ENCODE measurements around the gene SLC1A1.

The SLC1A1 gene

GRCh38 chr9:4509590-4509984 lies 19.3 kb downstream of the SLC1A1 start:
- Histone ChIP-seq H2AFZ (ENCODE audit: low read length) (no peak overlapping the region), H4K20me1 (ENCODE audit: insufficient read depth, low read length) (no peaks in the 10 kb centered on the region), H3K27me3 (ENCODE audit: insufficient read depth, low read length) (no peaks in the 10 kb centered on the region), H3K9me2 (ENCODE audit: low read depth, low read length) (no peaks in the 10 kb centered on the region), H3K9ac (ENCODE audit: low read length) (no peak overlapping the region), H3K4me1 (ENCODE audit: insufficient read depth, low read length, severe bottlenecking) (no peaks in the 10 kb centered on the region), H3K27ac (ENCODE audit: low read depth, low read length, poor library complexity, severe bottlenecking) (no peak overlapping the region), H3F3A (ENCODE audit: insufficient read depth, low read length) (no peaks in the 10 kb centered on the region), H3K4me2 (ENCODE audit: low read length) (no peak overlapping the region), H3K36me3 (ENCODE audit: insufficient read depth, low read length) (no peaks in the 10 kb centered on the region), H3K4me3 (ENCODE audit: low read depth, low read length, poor library complexity, severe bottlenecking) (no peak overlapping the region), H3K79me2 (ENCODE audit: insufficient read depth, low read length) (no peaks in the 10 kb centered on the region), H3K9me3 (ENCODE audit: low read length) (no peaks in the 10 kb centered on the region)
- no peak for TF ChIP-seq EZH2 (IDR thresholded peaks at IDR 0.05; ENCODE audit: borderline replicate concordance, low read length)

GRCh38 chr9:4510546-4511322 lies 20.5 kb downstream of the SLC1A1 start:
- H3K9me3 ChIP-seq (ENCODE audit: low read length) = no peaks in the 10 kb centered on the region
- H3K9ac ChIP-seq (ENCODE audit: low read length) = no peak overlapping the region
- TF ChIP-seq EZH2 (IDR thresholded peaks at IDR 0.05; ENCODE audit: borderline replicate concordance, low read length) = no peak
- TF ChIP-seq, protein P1, sequence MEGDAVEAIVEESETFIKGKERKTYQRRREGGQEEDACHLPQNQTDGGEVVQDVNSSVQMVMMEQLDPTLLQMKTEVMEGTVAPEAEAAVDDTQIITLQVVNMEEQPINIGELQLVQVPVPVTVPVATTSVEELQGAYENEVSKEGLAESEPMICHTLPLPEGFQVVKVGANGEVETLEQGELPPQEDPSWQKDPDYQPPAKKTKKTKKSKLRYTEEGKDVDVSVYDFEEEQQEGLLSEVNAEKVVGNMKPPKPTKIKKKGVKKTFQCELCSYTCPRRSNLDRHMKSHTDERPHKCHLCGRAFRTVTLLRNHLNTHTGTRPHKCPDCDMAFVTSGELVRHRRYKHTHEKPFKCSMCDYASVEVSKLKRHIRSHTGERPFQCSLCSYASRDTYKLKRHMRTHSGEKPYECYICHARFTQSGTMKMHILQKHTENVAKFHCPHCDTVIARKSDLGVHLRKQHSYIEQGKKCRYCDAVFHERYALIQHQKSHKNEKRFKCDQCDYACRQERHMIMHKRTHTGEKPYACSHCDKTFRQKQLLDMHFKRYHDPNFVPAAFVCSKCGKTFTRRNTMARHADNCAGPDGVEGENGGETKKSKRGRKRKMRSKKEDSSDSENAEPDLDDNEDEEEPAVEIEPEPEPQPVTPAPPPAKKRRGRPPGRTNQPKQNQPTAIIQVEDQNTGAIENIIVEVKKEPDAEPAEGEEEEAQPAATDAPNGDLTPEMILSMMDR (IDR thresholded peaks at IDR 0.05; ENCODE audit: low read length) = no peak
- H3K79me2 ChIP-seq (ENCODE audit: insufficient read depth, low read length) = no peaks in the 10 kb centered on the region
- H3K4me2 ChIP-seq (ENCODE audit: low read length) = no peak overlapping the region
- H3K36me3 ChIP-seq (ENCODE audit: insufficient read depth, low read length) = no peaks in the 10 kb centered on the region
- H3K4me3 ChIP-seq (ENCODE audit: low read depth, low read length, poor library complexity, severe bottlenecking) = no peak overlapping the region
- no peak overlapping the region for H2AFZ ChIP-seq (ENCODE audit: low read length)
- H3K4me1 ChIP-seq (ENCODE audit: insufficient read depth, low read length, severe bottlenecking) = no peaks in the 10 kb centered on the region
- no peak overlapping the region for H3K27ac ChIP-seq (ENCODE audit: low read depth, low read length, poor library complexity, severe bottlenecking)
- H4K20me1 ChIP-seq (ENCODE audit: insufficient read depth, low read length) = no peaks in the 10 kb centered on the region
- H3K9me2 ChIP-seq (ENCODE audit: low read depth, low read length) = no peaks in the 10 kb centered on the region
- no peaks in the 10 kb centered on the region for H3K27me3 ChIP-seq (ENCODE audit: insufficient read depth, low read length)
- no peaks in the 10 kb centered on the region for H3F3A ChIP-seq (ENCODE audit: insufficient read depth, low read length)

DNA sequence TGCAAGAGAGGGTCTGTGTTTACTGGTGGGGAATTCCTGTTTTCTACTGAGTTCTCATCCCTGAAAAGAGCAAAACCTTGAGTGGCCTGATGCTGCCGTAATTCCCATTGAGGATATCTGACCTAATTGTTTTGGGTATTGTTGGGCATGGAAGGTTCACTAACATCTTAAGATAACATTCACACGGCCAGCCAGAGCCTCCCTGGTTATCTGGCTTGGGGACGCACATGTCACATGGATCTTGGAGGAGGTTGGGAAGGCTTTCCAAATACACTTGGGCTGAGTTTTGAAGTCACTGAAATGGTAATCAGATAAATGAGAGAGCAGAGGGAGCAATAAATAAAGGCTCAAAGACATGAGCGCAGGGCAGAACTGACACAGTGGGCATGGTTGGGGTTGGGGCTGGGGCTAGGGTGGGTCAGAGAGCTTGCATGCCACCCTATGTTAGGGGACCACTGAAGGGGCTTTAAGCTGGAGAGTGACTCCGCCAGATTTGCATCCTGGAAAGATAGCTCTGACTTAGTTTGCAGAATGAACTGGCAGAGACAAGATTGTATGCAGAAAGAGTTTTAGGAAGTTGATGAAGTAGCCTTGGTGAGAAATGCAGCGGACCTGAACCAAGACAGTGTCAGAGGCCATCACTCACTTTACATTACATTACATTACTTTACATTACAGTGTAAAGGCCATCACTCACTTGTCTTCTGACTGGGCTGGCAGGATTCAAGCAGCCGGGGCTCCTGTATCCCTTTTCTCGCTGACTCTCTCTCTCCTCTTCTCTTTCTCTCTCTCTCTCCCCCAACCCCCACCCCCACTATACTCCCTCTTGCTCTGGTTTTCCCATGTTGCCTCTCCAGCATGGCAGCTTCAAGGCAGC lies 24.2 kb downstream of the SLC1A1 start:
- Histone ChIP-seq H3K79me2 (ENCODE audit: insufficient read depth, low read length) (no peaks in the 10 kb centered on the region), H3K36me3 (ENCODE audit: insufficient read depth, low read length) (no peaks in the 10 kb centered on the region), H3K27ac (ENCODE audit: low read depth, low read length, poor library complexity, severe bottlenecking) (no peak overlapping the region), H3K9me3 (ENCODE audit: low read length) (no peaks in the 10 kb centered on the region), H4K20me1 (ENCODE audit: insufficient read depth, low read length) (no peaks in the 10 kb centered on the region), H2AFZ (ENCODE audit: low read length) (no peak overlapping the region), H3K4me2 (ENCODE audit: low read length) (no peak overlapping the region), H3K4me3 (ENCODE audit: low read depth, low read length, poor library complexity, severe bottlenecking) (no peak overlapping the region), H3K27me3 (ENCODE audit: insufficient read depth, low read length) (no peaks in the 10 kb centered on the region), H3K9ac (ENCODE audit: low read length) (no peak overlapping the region), H3K9me2 (ENCODE audit: low read depth, low read length) (no peaks in the 10 kb centered on the region), H3F3A (ENCODE audit: insufficient read depth, low read length) (no peaks in the 10 kb centered on the region), H3K4me1 (ENCODE audit: insufficient read depth, low read length, severe bottlenecking) (no peaks in the 10 kb centered on the region)
- no peak for TF ChIP-seq EZH2 (IDR thresholded peaks at IDR 0.05; ENCODE audit: borderline replicate concordance, low read length)
- TF ChIP-seq, protein P1 (IDR thresholded peaks at IDR 0.05; ENCODE audit: low read length) = no peak

All from OCI-LY1 (cell line).